Stimulated activated CD8-positive, alpha-beta memory T cell treated with anti-CD3 and anti-CD28 coated beads, Interleukin-12 subunit alpha, Interleukin-12 subunit beta, amount 100 ng/mL, for 4 hours (primary cell): ENCODE results near the gene TIMP2.
"Not testable (repeated sequence)": the region's sequence is repeated elsewhere in the genome, so short reads cannot be mapped to it uniquely, and the experiment has no call there.

Experiments used
- DNase-seq: peaks from one replicate; pipeline ENCODE4 v3.0.0-alpha.2; 2020; ENCODE audit warnings: low read depth

TIMP2 gene

GRCh38 chr17:78904371-78904770 lies 20.8 kb downstream of the TIMP2 start:
- no peak for DNase-seq

DNA sequence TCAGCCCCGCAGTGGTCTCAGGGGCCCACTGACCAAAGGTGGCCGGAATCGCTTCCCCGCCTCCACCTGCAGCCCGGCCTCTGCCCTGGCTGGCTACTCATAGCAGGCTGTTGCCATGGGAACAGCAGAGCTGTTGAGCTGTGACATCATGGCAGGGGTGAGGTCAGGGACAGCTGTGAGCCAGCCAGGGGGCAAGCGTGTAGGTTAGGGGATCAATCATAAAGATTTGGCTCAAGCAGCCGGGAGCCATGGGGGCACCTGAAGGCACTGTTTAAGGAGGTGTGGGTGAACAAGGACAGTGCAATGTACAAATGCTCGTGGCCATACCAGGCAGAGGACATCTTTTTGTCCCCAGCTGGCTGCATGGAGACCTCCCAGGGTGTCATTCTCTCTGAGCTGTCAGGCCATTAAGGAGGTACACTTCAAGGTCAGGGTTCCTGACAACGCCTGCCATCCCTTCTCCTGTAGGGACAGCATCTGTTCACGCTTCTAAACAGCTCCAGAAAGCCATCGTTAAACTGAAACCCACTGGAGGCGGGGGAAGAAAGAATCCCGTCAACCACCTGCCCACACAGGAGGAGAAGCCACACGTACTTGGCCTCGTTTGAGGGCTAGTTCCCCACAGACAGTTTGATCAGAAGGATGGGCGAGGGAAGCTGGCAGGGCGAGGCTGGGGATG lies 21.9 kb downstream of the TIMP2 start, which contains the start of gene CEP295NL:
Gene CEP295NL (minus strand): TSS at position 101 of the 679 bp plus-strand sequence. CDS start 1,373 bp downstream, outside the sequence.
- DNase-seq = no peak

GRCh38 chr17:78902231-78902630 lies 23.0 kb downstream of the TIMP2 start:
- not testable (repeated sequence) for DNase-seq

- no peak for DNase-seq
These were observed 23.4 kb downstream of the TIMP2 start for GRCh38 chr17:78901806-78902205.

GRCh38 chr17:78900816-78901215 lies 24.4 kb downstream of the TIMP2 start:
- DNase-seq = no peak

DNA sequence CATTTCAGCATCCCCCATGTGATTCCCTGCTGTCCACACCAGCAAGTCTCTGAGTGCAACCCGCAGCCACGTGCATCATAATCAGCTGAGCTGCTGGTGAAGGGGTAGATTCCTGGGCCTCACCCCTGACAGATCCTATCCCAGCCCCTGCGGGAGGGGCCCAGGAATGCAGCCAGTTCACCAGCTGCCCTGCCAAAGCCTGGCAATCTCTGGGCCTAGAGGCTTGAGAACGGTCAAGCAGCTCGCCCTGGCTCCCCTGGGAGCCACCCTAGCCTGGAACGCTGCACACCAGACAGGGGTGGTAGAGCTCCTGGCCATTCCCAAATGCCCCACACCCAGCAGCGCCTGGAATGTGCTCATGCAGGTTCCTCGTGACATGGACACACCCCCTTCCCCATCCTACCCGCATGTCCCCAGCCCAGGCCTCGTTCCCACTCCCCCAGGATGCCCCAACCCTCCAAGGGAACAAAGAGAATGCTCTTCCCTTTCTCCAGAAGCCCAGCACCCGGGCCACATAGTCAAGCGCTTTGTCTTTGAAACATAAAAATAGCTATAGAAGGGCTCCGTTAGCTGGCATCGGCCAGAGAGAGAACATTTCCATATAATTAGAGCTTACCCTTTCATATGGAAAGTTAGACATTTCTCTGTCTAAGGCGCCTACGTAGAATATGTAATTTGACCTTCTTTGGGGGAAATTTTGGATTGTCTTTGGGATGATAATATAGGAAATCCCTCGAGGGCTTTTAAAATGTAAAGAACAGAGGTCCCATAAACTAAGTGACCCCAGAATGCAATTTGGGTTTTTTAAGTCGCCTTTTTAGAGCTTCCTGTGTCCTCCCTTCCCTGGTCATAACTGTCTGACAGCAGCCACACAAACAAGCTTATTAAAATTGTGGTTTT lies 25.6 kb downstream of the TIMP2 start:
- DNase-seq = no peak

GRCh38 chr17:78898947-78899346 lies 26.2 kb downstream of the TIMP2 start:
- DNase-seq = no peak

GRCh38 chr17:78898075-78898836 lies 26.9 kb downstream of the TIMP2 start:
- no peak for DNase-seq

DNA sequence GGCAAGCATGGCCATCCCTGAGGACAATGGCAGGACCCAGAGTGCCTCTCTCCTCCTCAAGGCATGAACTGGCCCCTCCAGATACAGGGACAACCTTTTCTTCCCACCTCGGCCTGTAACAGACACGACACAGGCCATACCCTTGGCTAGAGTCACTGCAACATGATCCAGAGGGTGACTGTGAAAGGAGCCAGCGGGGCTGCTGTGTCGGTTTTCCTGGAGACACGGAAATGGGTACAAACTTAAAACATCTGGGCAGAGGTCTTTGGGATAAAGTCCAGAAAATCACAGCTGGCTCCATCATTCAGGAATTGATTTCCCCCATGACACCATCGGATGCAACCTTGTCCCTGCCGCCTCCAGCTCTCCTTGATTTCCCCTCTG lies 27.5 kb downstream of the TIMP2 start:
- no peak for DNase-seq

GRCh38 chr17:78896834-78897663 lies 28.1 kb downstream of the TIMP2 start:
- no peak for DNase-seq

GRCh38 chr17:78896091-78896833 lies 28.9 kb downstream of the TIMP2 start:
- DNase-seq = no peak

- DNase-seq = no peak
These were observed 29.9 kb downstream of the TIMP2 start for GRCh38 chr17:78895322-78895721.

DNA sequence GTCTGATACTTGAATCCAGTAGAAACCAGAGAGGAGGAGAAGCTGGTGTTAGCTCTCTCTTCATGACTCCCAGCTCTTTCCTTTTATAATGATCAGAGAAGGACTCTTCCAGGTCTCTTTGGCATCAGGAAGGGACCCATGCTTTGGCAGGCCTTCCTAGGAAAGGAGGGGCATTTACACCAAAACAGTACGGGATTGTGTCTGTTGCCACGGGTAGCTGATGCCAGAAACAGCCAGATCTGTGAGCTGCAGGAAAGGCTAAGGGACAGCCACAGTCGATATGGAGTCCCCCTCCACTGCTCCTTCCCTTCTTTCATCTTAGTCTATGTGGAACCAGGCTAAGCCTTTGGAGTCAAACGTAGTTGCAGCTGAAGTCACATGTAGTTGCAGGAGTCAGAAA lies 31.5 kb downstream of the TIMP2 start:
- DNase-seq = no peak

GRCh38 chr17:78892936-78893379 lies 32.2 kb downstream of the TIMP2 start:
- DNase-seq = no peak

DNA sequence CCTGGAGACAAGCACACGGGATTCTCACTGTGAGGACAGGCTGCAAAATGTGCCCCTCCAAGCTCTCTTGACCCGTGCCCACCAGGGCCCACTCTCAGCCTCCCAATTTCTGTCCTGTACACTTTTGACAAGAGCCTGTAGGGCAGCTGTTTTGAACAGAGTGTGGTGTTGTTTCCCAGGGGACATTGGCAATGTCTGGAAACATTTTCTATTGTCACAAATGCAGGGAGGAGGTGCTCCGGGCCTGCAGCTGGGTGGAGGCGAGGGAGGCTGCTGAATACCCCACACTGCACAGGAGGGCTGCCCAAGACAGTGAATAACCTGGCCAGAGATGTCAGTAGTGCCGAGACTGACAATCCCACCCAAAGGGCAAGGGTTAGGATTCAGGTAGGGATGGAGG lies 32.7 kb downstream of the TIMP2 start:
- no peak for DNase-seq

GRCh38 chr17:78892062-78892456 lies 33.1 kb downstream of the TIMP2 start:
- no peak for DNase-seq

DNA sequence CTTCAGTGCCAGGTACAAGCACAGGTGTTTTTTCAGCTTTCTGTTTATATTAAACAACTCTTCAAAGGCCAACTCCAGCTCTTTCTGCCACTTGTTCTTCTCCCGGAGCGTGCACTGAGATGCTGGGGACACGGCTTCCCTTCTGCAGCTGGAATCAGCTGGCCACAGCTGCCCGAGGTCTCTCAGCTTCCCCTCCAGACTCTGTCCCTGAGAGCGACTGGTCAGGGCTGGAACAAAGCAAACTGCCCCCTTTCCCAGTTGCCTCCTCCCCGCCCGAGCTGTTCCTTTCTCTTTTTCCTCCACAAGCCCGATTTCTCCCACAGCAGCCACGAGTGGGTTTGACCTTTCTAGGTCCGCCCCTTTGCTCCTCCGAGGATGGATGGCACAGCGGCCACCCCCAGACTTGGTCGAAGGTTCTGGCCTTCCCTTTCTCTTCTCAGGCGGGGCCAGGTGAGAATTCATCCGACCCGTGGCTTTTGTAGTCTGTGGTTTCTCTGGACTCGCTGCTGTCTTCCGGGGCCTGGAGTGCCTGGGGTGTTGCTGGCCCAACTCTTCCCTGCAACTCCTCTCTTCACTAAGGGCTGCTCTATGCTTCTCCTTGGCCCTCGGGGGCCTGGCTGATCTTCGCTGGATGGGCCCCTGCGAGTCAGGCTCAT lies 33.7 kb downstream of the TIMP2 start:
- DNase-seq = no peak

DNA sequence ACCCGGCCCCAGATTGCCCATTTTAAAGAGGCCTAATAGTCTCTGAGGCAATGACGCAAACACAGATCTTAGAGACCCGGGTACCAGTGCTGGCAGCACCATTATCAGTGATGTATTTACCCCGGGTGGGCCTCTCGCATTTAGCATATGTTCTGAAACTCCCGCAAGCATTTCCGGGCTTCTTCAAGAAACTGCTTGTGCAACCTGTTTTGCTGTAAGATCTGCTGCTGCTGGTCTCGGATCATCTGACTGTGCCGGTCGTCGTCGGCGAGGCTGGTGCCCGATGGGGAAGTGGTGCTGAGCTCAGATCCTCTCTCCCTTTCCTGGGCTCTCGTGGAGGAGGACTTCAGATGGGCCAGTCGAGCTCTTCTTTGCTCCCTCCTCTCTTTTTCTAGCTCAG lies 34.7 kb downstream of the TIMP2 start:
- DNase-seq = no peak

GRCh38 chr17:78890096-78890495 lies 35.1 kb downstream of the TIMP2 start:
- DNase-seq = not testable (repeated sequence)

DNA sequence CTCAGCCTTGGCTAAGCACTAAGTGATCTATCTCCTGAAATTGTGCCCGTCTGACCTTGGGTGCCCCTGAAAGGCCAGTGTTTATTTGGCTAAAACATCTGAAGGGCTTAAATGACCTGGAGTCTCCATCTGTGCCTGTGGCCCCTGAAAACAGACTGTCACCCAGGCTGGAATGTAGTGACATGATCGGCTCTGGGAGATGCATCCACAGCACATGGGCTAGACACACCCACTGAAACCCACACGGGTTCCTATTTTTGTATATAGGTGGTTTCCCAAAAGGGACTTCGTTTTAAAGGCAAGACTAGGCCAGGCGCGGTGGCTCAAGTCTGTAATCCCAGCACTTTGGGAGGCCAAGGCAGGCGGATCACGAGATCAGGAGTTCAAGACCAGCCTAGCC lies 35.7 kb downstream of the TIMP2 start:
- DNase-seq = no peak
